PC-3 (cell line): ENCODE results near the gene RAD51. TPM values are rescaled to one million over a fixed set of nuclear protein-coding genes. Genes with fewer than 3 reads are reported as not detected.
A peak's percentile ranks its signal among the peaks of the same experiment; 100 is the strongest.

Experiments
- ATAC-seq: fragments of 200-7000 bp; cut with Tn5 transposase; 2 replicates; pipeline ENCODE4 v1.9.1; 2020; ENCODE audit warnings: mild to moderate bottlenecking, moderate library complexity
- BruUV-seq: library from RNA; stranded (reverse); fragments of 400-500 nt; replicated peaks from 2 replicates; lab custom pipeline; 2021; lab: Mats Ljungman, UMichigan
- CTCF ChIA-PET: fragments of 300-600 bp; sonication (Branson Sonifier 250); formaldehyde crosslinking; loops from one replicate; lab custom pipeline; 2022; ENCODE audit warnings: antibody characterized with exemption; lab: Charles Lee
- POLR2A ChIA-PET: fragments of 300-600 bp; sonication (Branson Sonifier 250); formaldehyde crosslinking; loops from one replicate; lab custom pipeline; 2022; ENCODE audit warnings: antibody characterized with exemption; ENCODE audit not compliant: unreplicated experiment; lab: Charles Lee
- DNase-seq: peaks from one replicate; pipeline ENCODE4 v3.0.0-alpha.2; 2015
- H2AFZ ChIP-seq: fragments of 300-600 bp; sonication (generic); 2 replicates; pipeline ENCODE4 v1.6.0; 2016; ENCODE audit warnings: antibody characterized with exemption, low read length
- H3F3A ChIP-seq: fragments of 300-600 bp; sonication (generic); one replicate; pipeline ENCODE4 v1.6.0; 2017; ENCODE audit warnings: antibody characterized with exemption, low read length, control low read depth, mild to moderate bottlenecking; ENCODE audit not compliant: unreplicated experiment
- H3K27ac ChIP-seq: fragments of 300-600 bp; sonication (generic); 2 replicates; pipeline ENCODE4 v1.5.1; 2016; ENCODE audit warnings: mild to moderate bottlenecking, low read length
- H3K27me3 ChIP-seq: fragments of 300-600 bp; sonication (generic); 2 replicates; pipeline ENCODE4 v1.6.1; 2016; ENCODE audit warnings: low read length, mixed read lengths
- H3K36me3 ChIP-seq: fragments of 300-600 bp; sonication (generic); 2 replicates; pipeline ENCODE4 v1.6.1; 2016; ENCODE audit warnings: low read depth, mixed run types, low read length, mixed read lengths
- H3K4me1 ChIP-seq: fragments of 300-600 bp; sonication (generic); 2 replicates; pipeline ENCODE4 v1.5.1; 2016; ENCODE audit warnings: low read length; ENCODE audit not compliant: insufficient read depth
- H3K4me2 ChIP-seq: fragments of 300-600 bp; sonication (generic); 2 replicates; pipeline ENCODE4 v1.6.0; 2016; ENCODE audit warnings: low read length
- H3K4me3 ChIP-seq: fragments of 300-600 bp; sonication (generic); 2 replicates; pipeline ENCODE4 v1.5.1; 2016; ENCODE audit warnings: mild to moderate bottlenecking, low read length, mixed read lengths
- H3K79me2 ChIP-seq: fragments of 300-600 bp; sonication (generic); 2 replicates; pipeline ENCODE4 v1.6.1; 2017; ENCODE audit warnings: low read length, mixed read lengths
- H3K9ac ChIP-seq: fragments of 300-600 bp; sonication (generic); 2 replicates; pipeline ENCODE4 v1.6.0; 2016; ENCODE audit warnings: mild to moderate bottlenecking, low read length
- H3K9me2 ChIP-seq: fragments of 300-600 bp; sonication (generic); replicated peaks from 2 replicates; pipeline ENCODE4 v1.6.1; 2016; ENCODE audit warnings: mixed run types, low read length, mixed read lengths
- H3K9me3 ChIP-seq: fragments of 300-600 bp; sonication (generic); 2 replicates; pipeline ENCODE4 v1.6.1; 2016; ENCODE audit warnings: low read length, mixed read lengths
- H4K20me1 ChIP-seq: fragments of 300-600 bp; sonication (generic); 2 replicates; pipeline ENCODE4 v1.6.1; 2016; ENCODE audit warnings: low read length, mixed read lengths
- CTCF ChIP-seq: fragments of 300-600 bp; sonication (generic); conservative IDR thresholded peaks from 2 replicates; pipeline ENCODE4 v1.5.1; 2017; ENCODE audit warnings: antibody characterized with exemption, low read depth, mild to moderate bottlenecking, low read length
- EZH2 ChIP-seq: fragments of 300-600 bp; sonication (generic); IDR thresholded peaks from one replicate; pipeline ENCODE4 v1.6.1; 2017; ENCODE audit warnings: antibody characterized with exemption, mild to moderate bottlenecking, low read length; ENCODE audit not compliant: unreplicated experiment
- EZH2phosphoT487 ChIP-seq: fragments of 300-600 bp; sonication (generic); IDR thresholded peaks from 2 replicates; pipeline ENCODE4 v1.6.1; 2018; ENCODE audit warnings: mild to moderate bottlenecking, antibody characterized with exemption, low read length, borderline replicate concordance
- intact Hi-C: fragments of 100-400 bp; cut with micrococcal nuclease; formaldehyde crosslinking; loops from 2 replicates; pipeline ENCODE4 v1.9.0; 2023
- total RNA-seq: library from RNA; depleted of rRNA; stranded (reverse); fragments of >200 nt; gene quantifications from 2 replicates; pipeline ENCODE4 v1.2.3, GENCODE V29; 2014

The RAD51 gene
- total RNA-seq, 1 experiment from 2014 or later = 21.9 TPM

GRCh38 chr15:40737048-40737447 is 42.1 kb downstream of the RAD51 start:
- CTCF ChIA-PET = interaction anchor here (0.7 to 1.6 kb wide), 3 partner anchors 121 to 166 kb away, joined by 3 to 5 read pairs (median 3); partner anchors contain the start of gene VPS18
- DNase-seq = peak; percentile 28
- POLR2A ChIA-PET = no interaction called here
- Histone ChIP-seq H3K9me3 (no peaks in the 10 kb centered on the region), H3K4me2 (peak overlapping the region; percentile 43), H3F3A (peaks cover 6% of the 10 kb centered on the region), H3K79me2 (no peaks in the 10 kb centered on the region), H3K4me1 (peaks cover 18% of the 10 kb centered on the region), H3K27ac (peak overlapping the region; percentile 60), H4K20me1 (no peaks in the 10 kb centered on the region), H3K9me2 (no peaks in the 10 kb centered on the region), H3K27me3 (no peaks in the 10 kb centered on the region), H3K4me3 (no peak overlapping the region), H3K36me3 (peaks cover 42% of the 10 kb centered on the region), H2AFZ (no peak overlapping the region), H3K9ac (no peak overlapping the region)
- ATAC-seq = peak; percentile 86
- BruUV-seq = no TSS peak
- intact Hi-C loops = no loop called here
- TF ChIP-seq EZH2 = no peak
- TF ChIP-seq EZH2phosphoT487 = no peak
- no peak for TF ChIP-seq CTCF

- ATAC-seq (no peak), DNase-seq (no peak)
- Histone ChIP-seq H3K9me3 (no peaks in the 10 kb centered on the region), H3K4me1 (peaks cover 18% of the 10 kb centered on the region), H3K9ac (no peak overlapping the region), H3F3A (peaks cover 6% of the 10 kb centered on the region), H3K4me3 (no peak overlapping the region), H3K36me3 (peaks cover 58% of the 10 kb centered on the region), H2AFZ (no peak overlapping the region), H4K20me1 (no peaks in the 10 kb centered on the region), H3K79me2 (no peaks in the 10 kb centered on the region), H3K4me2 (no peak overlapping the region), H3K9me2 (no peaks in the 10 kb centered on the region), H3K27me3 (no peaks in the 10 kb centered on the region), H3K27ac (no peak overlapping the region)
- intact Hi-C loops = no loop called here
- no peak for TF ChIP-seq EZH2
- ChIA-PET POLR2A (no interaction called here), CTCF (interaction anchor here (0.5 to 0.9 kb wide), 2 partner anchors 167 to 192 kb away, joined by 3 to 10 read pairs; no protein-coding TSS in a partner anchor)
- no TSS peak for BruUV-seq
These were observed 44.1 kb downstream of the RAD51 start for GRCh38 chr15:40739047-40739446.

- H2AFZ ChIP-seq = no peak overlapping the region
- CTCF ChIA-PET = interaction anchor here (0.6 to 0.9 kb wide), 2 partner anchors 45 to 166 kb away, joined by 3 to 4 read pairs; partner anchors contain the start of gene RAD51
- no peaks in the 10 kb centered on the region; the same call in 1 of the 2 replicates for H3K79me2 ChIP-seq
- TF ChIP-seq EZH2 (no peak), EZH2phosphoT487 (no peak), CTCF (peak; percentile 13; the same call in 1 of the 2 replicates)
- POLR2A ChIA-PET = no interaction called here
- no peaks in the 10 kb centered on the region for H4K20me1 ChIP-seq
- no peaks in the 10 kb centered on the region for H3K9me2 ChIP-seq
- peaks cover 18% of the 10 kb centered on the region for H3K4me1 ChIP-seq
- intact Hi-C loops = no loop called here
- no TSS peak for BruUV-seq
- no peak for DNase-seq
- no peak for ATAC-seq
- peaks cover 6% of the 10 kb centered on the region for H3F3A ChIP-seq
- no peaks in the 10 kb centered on the region for H3K9me3 ChIP-seq
- peaks cover 57% of the 10 kb centered on the region for H3K36me3 ChIP-seq
- H3K4me2 ChIP-seq = no peak overlapping the region
- no peak overlapping the region for H3K27ac ChIP-seq
- H3K27me3 ChIP-seq = no peaks in the 10 kb centered on the region
- H3K9ac ChIP-seq = no peak overlapping the region
- H3K4me3 ChIP-seq = no peak overlapping the region
These were observed 44.9 kb downstream of the RAD51 start for GRCh38 chr15:40739854-40740253.
